ENCODE data around the gene BNIPL.
A peak's percentile ranks its signal among the peaks of the same experiment; 100 is the strongest.

The BNIPL gene

DNA sequence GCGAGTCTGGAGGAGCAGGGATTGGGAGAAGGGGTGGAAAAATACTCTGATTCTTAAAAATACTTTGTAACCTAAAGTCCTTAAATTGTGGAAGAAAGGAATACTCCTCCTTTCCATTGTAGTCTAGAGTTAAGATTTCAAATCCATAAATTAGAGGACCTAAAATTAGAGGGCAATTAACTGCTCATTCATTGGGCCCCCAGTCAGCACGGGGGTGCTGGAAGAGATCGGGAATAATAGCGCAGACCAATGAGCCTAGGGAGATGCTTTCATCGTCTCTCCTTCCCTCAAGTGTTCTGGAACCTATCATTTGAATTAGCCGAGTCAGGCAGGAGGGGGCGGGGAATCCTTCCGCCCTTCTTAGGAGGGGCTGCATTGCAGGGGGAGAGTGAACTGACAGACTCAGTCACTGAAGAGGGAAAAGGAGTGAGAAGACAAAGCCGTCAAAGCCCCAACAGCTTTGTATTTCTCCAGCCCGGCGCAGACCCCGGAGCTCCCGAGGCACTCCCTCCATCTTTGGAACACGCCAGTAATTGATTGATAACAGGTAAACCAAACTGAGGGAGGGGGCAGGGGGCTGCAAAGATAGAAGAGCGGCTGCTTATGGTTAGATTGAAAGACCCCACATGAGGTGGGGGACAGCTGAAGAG, 23.7 kb downstream of the BNIPL start, which contains the start of gene MLLT11:
Gene MLLT11, plus strand, starts transcription at position 391 of the 650 bp plus-strand sequence. CDS start 6,828 bp downstream, outside the sequence.
- Histone ChIP-seq H3K36me3 (ENCODE audit: control insufficient read depth, low read depth, low read length) (peaks cover 14% of the 10 kb centered on the region), H3K9ac (ENCODE audit: low read length) (peak within 1 kb of the TSS; percentile 88), H3K4me1 (ENCODE audit: control insufficient read depth, low read depth, low read length) (peaks cover 24% of the 10 kb centered on the region), H3K9me3 (ENCODE audit: control insufficient read depth, low read depth, low read length) (no peaks in the 10 kb centered on the region), H3K4me3 (ENCODE audit: low read length) (peak within 1 kb of the TSS; percentile 83), H3K27ac (ENCODE audit: low read length) (peak within 1 kb of the TSS; percentile 81), H3K27me3 (ENCODE audit: control insufficient read depth, insufficient read depth, low read length) (no peaks in the 10 kb centered on the region)

DNA sequence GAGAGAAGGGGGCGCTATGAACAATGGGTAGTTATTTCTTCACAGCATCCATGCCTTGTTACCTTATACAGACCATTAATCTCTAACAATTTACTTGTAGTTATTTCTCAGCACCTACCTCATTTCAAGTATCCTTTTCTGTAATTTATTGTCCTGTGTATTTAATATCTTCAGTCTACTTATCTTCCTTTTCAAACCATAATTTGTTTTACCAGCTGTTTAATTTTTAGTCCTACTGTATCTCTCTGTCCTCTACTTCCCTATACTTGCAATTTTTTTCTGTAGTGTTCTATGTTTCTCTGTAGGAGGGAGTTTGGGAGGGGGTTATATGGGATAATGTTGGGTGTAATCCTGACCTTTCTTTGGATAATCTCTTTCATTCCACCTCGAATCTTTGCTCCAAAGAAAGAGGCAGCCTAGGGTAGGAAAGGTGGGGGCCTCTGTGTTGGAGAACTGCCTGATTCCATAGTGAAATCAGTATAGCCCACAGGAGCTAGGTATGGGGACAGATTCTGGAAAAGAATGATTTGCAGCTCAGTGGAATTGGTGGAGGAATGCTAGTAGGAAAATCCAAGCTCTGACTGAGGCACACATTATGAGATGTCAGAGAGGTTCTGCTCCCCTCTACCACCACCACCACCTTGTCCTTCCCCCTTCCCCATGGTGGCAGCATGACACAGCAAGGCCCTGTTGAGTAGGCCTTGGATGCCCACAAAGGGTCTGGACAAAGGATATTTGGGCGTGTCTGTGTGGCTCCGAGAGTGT, 24.5 kb downstream of the BNIPL start:
- Histone ChIP-seq H3K4me3 (ENCODE audit: low read length) (peak overlapping the region; percentile 83), H3K36me3 (ENCODE audit: control insufficient read depth, low read depth, low read length) (peaks cover 7% of the 10 kb centered on the region), H3K4me1 (ENCODE audit: control insufficient read depth, low read depth, low read length) (peaks cover 24% of the 10 kb centered on the region), H3K27ac (ENCODE audit: low read length) (peak overlapping the region; percentile 81), H3K27me3 (ENCODE audit: control insufficient read depth, insufficient read depth, low read length) (no peaks in the 10 kb centered on the region), H3K9ac (ENCODE audit: low read length) (peak overlapping the region; percentile 88), H3K9me3 (ENCODE audit: control insufficient read depth, low read depth, low read length) (no peaks in the 10 kb centered on the region)

DNA sequence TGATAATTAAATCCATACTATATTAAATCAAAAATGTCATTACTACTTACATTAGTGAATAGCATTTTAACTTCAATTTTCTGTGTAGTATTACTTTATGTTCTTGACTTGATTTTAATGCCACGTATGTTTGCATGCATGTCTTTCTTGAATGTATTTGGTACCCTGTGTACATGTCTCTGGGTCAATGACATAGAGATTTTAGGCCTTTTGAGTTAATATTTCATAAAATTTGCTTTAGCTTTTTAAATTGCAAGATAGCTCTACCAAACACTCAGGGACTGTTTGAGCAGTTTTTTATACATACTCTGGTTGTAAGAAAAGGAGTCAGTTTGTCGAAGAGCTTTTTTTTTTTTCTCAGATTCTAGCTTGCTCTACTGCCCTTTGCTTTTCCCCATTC, 25.3 kb downstream of the BNIPL start:
- Histone ChIP-seq H3K9ac (ENCODE audit: low read length) (peak overlapping the region; percentile 88), H3K36me3 (ENCODE audit: control insufficient read depth, low read depth, low read length) (peaks cover 2% of the 10 kb centered on the region), H3K4me1 (ENCODE audit: control insufficient read depth, low read depth, low read length) (peaks cover 24% of the 10 kb centered on the region), H3K27me3 (ENCODE audit: control insufficient read depth, insufficient read depth, low read length) (no peaks in the 10 kb centered on the region), H3K4me3 (ENCODE audit: low read length) (peak overlapping the region; percentile 83), H3K27ac (ENCODE audit: low read length) (peak overlapping the region; percentile 9), H3K9me3 (ENCODE audit: control insufficient read depth, low read depth, low read length) (no peaks in the 10 kb centered on the region)

DNA sequence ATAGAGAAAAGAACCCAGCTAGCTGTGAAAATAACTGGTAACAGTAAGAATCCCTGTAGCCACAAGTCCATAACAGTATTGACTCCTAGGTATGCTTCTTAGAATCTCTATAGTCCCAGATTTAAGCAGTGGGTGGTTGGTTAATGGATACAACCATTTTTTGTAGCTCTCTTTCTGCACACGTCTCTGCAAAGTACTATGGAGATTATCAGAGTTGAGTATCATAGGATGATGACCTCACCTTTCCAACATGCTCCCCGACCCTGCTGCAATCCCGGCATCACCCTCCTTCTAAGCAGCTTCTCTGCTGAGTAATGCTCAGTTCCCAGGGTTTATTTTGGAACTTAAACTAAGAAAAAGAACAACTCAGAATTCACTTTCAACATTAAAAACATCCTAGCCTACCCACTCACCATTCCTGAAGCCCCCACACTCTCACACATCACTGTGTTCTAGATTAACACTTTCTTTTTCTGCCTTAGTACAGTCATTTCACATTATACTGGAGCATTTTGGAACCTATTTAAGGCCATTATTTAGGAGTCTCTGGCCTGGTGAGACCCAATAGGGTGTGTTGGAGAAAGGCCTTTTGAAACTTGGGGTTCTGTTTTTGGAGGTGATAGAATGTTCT, 26.5 kb downstream of the BNIPL start:
- peaks cover 19% of the 10 kb centered on the region for H3K4me1 ChIP-seq (ENCODE audit: control insufficient read depth, low read depth, low read length)
- no peak overlapping the region for H3K4me3 ChIP-seq (ENCODE audit: low read length)

DNA sequence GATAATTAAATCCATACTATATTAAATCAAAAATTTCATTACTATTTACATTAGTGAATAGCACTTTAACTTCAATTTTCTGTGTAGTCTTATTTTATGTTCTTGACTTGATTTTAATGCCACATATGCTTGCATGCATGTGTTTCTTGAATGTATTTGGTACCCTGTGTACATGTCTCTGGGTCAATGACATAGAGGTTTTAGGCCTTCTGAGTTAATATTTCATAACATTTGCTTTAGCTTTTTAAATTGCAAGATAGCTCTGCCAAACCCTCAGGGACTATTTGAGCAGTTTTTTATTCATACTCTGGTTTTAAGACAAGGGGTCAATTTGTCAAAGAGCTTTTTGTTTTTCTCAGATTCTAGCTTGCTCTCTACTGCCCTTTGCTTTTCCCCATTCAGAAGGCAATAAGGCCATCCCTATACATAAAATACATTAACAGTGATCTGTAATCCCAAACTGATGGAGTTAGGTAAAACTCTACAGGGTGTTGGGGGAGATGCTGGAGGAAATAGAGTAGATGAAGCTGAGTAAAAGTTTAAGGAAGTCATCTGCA, 28.8 kb downstream of the BNIPL start:
- peaks cover 15% of the 10 kb centered on the region for H3K4me1 ChIP-seq (ENCODE audit: control insufficient read depth, low read depth, low read length)
- H3K27ac ChIP-seq (ENCODE audit: low read length) = no peak overlapping the region

More for the DNA sequence above, 26.5 kb downstream of the BNIPL start:
- H3K27ac ChIP-seq (ENCODE audit: low read length) = no peak overlapping the region
- H3K36me3 ChIP-seq (ENCODE audit: control insufficient read depth, low read depth, low read length) = peaks cover 6% of the 10 kb centered on the region
- H3K9ac ChIP-seq (ENCODE audit: low read length) = no peak overlapping the region
- H3K9me3 ChIP-seq (ENCODE audit: control insufficient read depth, low read depth, low read length) = no peaks in the 10 kb centered on the region
- H3K27me3 ChIP-seq (ENCODE audit: control insufficient read depth, insufficient read depth, low read length) = no peaks in the 10 kb centered on the region

DNA sequence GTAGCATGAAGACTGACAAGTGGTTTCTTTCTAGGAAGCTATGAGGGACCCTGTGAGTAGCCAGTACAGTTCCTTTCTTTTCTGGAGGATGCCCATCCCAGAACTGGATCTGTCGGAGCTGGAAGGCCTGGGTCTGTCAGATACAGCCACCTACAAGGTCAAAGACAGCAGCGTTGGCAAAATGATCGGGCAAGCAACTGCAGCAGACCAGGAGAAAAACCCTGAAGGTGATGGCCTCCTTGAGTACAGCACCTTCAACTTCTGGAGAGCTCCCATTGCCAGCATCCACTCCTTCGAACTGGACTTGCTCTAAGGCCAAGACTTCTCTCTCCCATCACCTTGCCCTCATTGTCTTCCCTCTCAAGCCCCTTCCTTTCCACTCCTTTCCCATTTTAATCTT, 30.8 kb downstream of the BNIPL start:
- peaks cover 3% of the 10 kb centered on the region for H3K4me1 ChIP-seq (ENCODE audit: control insufficient read depth, low read depth, low read length)
- H3K4me3 ChIP-seq (ENCODE audit: low read length) = no peak overlapping the region
- no peak overlapping the region for H3K9ac ChIP-seq (ENCODE audit: low read length)
- H3K9me3 ChIP-seq (ENCODE audit: control insufficient read depth, low read depth, low read length) = no peaks in the 10 kb centered on the region
- H3K27ac ChIP-seq (ENCODE audit: low read length) = no peak overlapping the region
- H3K27me3 ChIP-seq (ENCODE audit: control insufficient read depth, insufficient read depth, low read length) = no peaks in the 10 kb centered on the region
- H3K36me3 ChIP-seq (ENCODE audit: control insufficient read depth, low read depth, low read length) = peaks cover 11% of the 10 kb centered on the region

More for the DNA sequence above, 28.8 kb downstream of the BNIPL start:
- Histone ChIP-seq H3K9me3 (ENCODE audit: control insufficient read depth, low read depth, low read length) (no peaks in the 10 kb centered on the region), H3K4me3 (ENCODE audit: low read length) (no peak overlapping the region), H3K9ac (ENCODE audit: low read length) (no peak overlapping the region), H3K36me3 (ENCODE audit: control insufficient read depth, low read depth, low read length) (peaks cover 11% of the 10 kb centered on the region), H3K27me3 (ENCODE audit: control insufficient read depth, insufficient read depth, low read length) (no peaks in the 10 kb centered on the region)

DNA sequence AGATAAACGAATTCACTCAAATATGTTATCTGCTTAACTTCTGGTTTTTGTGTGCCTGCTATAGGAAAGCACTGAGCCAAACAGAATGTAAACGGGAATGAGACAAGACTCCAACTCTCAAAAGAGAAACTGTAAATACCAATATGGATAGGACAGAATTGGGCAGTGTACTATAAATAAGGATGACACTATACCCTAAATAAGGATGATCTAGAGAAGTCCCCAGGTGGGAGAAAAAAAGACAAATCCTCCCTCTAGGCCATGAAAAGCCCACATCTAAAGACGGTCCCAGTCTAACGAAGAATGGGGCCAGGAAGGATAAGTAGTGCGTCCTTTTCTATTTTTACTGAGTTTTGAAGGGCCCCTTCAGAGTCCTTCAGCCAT, 32.7 kb downstream of the BNIPL start:
- Histone ChIP-seq H3K27me3 (ENCODE audit: control insufficient read depth, insufficient read depth, low read length) (no peaks in the 10 kb centered on the region), H3K9me3 (ENCODE audit: control insufficient read depth, low read depth, low read length) (no peaks in the 10 kb centered on the region), H3K36me3 (ENCODE audit: control insufficient read depth, low read depth, low read length) (peaks cover 11% of the 10 kb centered on the region), H3K4me3 (ENCODE audit: low read length) (no peak overlapping the region), H3K9ac (ENCODE audit: low read length) (no peak overlapping the region), H3K4me1 (ENCODE audit: control insufficient read depth, low read depth, low read length) (no peaks in the 10 kb centered on the region), H3K27ac (ENCODE audit: low read length) (no peak overlapping the region)

DNA sequence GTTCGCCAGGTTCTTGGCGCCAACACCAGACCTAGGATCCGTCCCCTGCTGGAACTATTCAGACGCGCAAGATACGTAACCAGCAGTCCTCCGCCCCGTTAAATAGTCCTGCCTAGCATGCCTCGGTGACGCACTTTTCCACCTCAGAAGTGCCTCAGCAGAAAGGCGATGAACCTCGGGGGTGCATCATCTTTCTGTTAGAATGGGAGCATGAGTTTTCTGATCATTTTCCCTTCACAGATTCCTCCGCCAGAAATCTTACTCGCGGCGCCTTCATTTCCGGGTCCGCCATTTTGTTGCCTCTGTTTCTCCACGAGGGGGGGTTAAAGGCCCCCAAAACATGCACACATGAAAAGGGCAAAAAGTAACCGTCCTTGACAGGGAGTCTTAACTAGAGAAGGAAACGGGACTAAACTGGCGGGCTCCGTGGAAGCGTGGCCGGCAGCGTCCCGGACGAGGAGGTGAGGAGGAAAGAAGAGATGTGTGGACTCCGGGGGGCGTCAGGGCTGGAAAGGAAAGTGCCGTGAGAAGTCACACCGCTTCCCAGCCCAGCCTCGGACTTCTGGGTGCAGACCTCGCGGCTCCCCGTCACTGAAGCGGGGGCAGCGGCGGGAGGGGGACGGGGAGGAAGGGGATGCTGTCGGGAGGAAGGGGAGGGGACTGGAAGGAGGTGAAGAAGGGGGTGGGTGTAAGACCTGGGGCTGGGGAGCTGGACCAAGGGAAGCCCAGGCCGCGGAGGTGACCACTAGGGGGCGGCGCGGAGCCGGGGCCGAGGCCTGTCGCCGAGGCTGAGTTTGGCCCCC, 34.3 kb downstream of the BNIPL start, which contains the start of gene GABPB2:
Gene GABPB2, plus strand, starts transcription at position 288 of the 803 bp plus-strand sequence. CDS start 17,429 bp downstream, outside the sequence.
- Histone ChIP-seq H3K4me3 (ENCODE audit: low read length) (peak within 1 kb of the TSS; percentile 85), H3K9me3 (ENCODE audit: control insufficient read depth, low read depth, low read length) (no peaks in the 10 kb centered on the region), H3K9ac (ENCODE audit: low read length) (peak within 1 kb of the TSS; percentile 94), H3K4me1 (ENCODE audit: control insufficient read depth, low read depth, low read length) (no peaks in the 10 kb centered on the region), H3K27ac (ENCODE audit: low read length) (peak within 1 kb of the TSS; percentile 92), H3K36me3 (ENCODE audit: control insufficient read depth, low read depth, low read length) (peaks cover 11% of the 10 kb centered on the region), H3K27me3 (ENCODE audit: control insufficient read depth, insufficient read depth, low read length) (no peaks in the 10 kb centered on the region)

DNA sequence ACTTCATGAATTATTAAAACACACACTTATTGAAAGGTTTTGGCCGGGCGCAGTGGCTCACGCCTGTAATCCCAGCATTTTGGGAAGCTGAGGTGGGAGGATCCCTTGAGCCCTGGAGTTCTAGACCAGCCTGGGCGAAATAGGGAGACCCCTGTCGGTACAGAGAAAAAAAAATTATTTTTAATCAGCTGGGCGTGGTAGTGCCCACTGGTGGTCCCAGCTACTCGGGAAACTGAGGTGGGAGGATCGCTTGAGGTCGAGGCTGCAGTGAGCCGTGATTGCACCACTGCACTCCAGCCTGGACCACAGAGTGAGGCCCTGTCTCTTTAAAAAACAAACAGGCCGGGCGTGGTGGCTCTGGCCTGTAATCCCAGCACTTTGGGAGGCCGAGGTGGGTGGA, 35.8 kb downstream of the BNIPL start:
- no peak overlapping the region for H3K4me3 ChIP-seq (ENCODE audit: low read length)
- H3K36me3 ChIP-seq (ENCODE audit: control insufficient read depth, low read depth, low read length) = peaks cover 11% of the 10 kb centered on the region
- H3K4me1 ChIP-seq (ENCODE audit: control insufficient read depth, low read depth, low read length) = no peaks in the 10 kb centered on the region
- H3K27ac ChIP-seq (ENCODE audit: low read length) = no peak overlapping the region
- no peaks in the 10 kb centered on the region for H3K27me3 ChIP-seq (ENCODE audit: control insufficient read depth, insufficient read depth, low read length)
- H3K9me3 ChIP-seq (ENCODE audit: control insufficient read depth, low read depth, low read length) = no peaks in the 10 kb centered on the region
- no peak overlapping the region for H3K9ac ChIP-seq (ENCODE audit: low read length)

DNA sequence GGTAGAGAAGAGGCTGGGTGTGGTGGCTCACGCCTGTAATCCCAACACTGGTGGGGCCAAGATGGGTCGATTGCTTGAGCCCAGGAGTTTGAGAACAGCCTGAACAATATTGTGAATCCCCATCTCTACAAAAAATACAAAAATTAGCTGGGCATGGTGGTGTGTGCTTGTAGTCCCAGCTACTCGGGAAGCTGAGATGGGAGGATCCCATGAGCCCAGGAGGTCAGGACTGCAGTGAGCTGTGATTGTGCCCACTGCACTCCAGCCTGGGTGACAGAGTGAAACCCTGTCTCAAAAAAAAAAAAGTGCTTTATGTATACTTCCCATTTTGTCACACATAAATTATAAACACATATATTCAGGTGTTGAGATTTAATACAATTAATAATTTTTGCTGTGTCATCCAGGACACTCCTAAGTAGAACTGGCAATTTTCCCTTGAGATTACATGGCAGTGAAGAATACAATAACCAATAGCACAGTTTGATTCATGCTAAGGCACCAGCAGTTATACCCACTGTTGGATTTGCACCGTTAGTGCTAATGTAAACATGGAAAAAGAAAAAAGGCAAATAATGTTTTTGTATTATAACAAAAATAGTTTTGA, 49.7 kb downstream of the BNIPL start:
- Histone ChIP-seq H3K36me3 (ENCODE audit: control insufficient read depth, low read depth, low read length) (no peaks in the 10 kb centered on the region), H3K4me1 (ENCODE audit: control insufficient read depth, low read depth, low read length) (peaks cover 4% of the 10 kb centered on the region), H3K27ac (ENCODE audit: low read length) (no peak overlapping the region), H3K27me3 (ENCODE audit: control insufficient read depth, insufficient read depth, low read length) (no peaks in the 10 kb centered on the region), H3K9ac (ENCODE audit: low read length) (no peak overlapping the region), H3K9me3 (ENCODE audit: control insufficient read depth, low read depth, low read length) (no peaks in the 10 kb centered on the region), H3K4me3 (ENCODE audit: low read length) (no peak overlapping the region)

All from iPS-18a (cell line).